ENCODE data around the gene ERBB3.
"Not testable (repeated sequence)": the region's sequence is repeated elsewhere in the genome, so short reads cannot be mapped to it uniquely, and the experiment has no call there.

Gene ERBB3

GRCh38 chr12:56079723-56080555, at the start of gene ERBB3:
ERBB3 (plus strand) TSS chr12:56080165; CDS start chr12:56080301, 136 bp downstream.
- peak; percentile 58 for DNase-seq (ENCODE audit: low spot score)

GRCh38 chr12:56031987-56032386, 48.0 kb upstream of the ERBB3 start:
- DNase-seq (ENCODE audit: low spot score), result no peak

GRCh38 chr12:56034586-56035332, 45.2 kb upstream of the ERBB3 start:
- no peak for DNase-seq (ENCODE audit: low spot score)

GRCh38 chr12:56037161-56037560, 42.8 kb upstream of the ERBB3 start:
- no peak for DNase-seq (ENCODE audit: low spot score)

DNA sequence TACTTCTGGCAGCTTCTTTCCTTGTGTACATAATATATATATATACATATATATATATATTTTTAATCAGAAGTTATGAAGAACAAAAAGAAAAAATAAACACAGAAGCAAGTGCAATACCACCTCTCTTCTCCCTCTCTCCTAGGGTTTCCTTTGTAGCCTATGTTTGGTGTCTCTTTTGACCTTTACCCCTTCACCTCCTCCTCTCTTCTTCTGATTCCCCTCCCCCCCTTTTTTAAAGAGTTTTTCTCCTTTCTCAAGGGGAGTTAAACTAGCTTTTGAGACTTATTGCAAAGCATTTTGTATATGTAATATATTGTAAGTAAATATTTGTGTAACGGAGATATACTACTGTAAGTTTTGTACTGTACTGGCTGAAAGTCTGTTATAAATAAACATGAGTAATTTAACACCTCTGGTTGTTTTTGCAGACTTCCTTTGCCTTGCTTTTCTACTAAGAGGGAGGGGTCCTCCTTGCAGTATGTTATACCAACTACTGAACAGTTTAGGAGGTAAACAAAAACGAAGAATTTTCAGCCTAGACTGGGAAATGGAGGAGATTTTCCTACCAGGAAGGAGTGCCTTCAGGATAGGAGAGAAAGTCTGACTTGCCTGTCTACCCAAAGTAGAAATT, 41.8 kb upstream of the ERBB3 start:
- no peak for DNase-seq (ENCODE audit: low spot score)

DNA sequence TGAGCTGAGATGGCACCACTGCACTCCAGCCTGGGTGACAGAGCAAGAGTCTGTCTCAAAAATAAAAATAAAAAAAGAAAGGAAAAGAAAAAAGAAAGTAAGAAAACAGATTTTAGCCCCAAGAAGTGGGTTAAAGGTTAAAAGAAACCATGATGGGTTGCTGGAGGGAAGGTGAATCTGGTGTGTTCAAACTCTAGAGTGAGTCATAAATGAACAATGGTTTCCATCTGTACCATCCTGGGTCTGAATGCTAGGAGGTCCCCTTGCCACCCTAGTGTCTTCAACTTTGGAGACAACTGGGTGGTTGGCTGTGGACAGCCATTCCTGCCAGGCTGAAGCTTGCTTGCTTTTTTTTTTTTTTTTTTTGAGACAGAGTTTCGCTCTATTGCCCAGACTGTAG, 39.8 kb upstream of the ERBB3 start:
- no peak for DNase-seq (ENCODE audit: low spot score)

DNA sequence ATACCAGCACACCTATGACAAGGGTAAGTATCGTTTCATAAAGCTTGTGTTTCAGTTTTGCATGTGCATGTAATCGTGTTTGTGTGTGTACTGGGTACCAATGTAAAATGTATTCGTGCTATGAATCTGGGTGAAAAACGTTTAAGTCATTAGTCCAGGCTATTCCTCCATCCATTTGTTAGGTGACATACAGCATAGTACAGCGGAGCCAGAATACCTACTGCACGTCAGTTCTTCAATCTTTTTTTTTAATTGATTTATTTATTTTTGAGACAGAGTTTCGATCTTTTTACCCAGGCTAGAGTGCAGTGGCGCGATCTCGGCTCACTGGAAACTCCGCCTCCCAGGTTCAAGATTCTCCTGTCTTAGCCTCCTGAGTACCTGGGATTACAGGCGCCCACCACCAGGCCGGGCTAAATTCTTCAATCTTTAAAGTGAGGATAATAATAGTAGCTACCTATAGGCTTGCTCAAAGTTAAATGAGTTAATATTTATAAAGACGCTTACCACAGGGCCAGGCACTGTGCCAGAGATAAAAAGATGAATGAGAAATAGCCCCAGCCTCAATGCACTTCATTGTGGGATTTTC, 38.9 kb upstream of the ERBB3 start:
- no peak for DNase-seq (ENCODE audit: low spot score)

- DNase-seq (ENCODE audit: low spot score), result peak; percentile 99
Measured at GRCh38 chr12:56041552-56042429, 38.2 kb upstream of the ERBB3 start, which contains the start of gene RPS26. RPS26 (plus strand) TSS chr12:56041918; CDS start chr12:56042167, 249 bp downstream.

DNA sequence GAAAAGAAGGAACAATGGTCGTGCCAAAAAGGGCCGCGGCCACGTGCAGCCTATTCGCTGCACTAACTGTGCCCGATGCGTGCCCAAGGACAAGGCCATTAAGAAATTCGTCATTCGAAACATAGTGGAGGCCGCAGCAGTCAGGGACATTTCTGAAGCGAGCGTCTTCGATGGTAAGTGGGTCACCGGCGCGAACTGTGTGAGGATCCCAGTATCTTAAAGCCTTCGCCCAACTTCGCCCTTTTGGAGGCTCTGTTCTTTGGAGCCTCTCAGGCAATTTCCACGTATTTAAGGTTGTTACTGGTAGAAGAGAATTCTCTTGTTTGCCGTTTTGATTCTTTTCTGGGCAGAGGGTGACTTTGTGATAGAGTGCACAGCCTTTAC, 37.5 kb upstream of the ERBB3 start:
- not testable (repeated sequence) for DNase-seq (ENCODE audit: low spot score)

DNA sequence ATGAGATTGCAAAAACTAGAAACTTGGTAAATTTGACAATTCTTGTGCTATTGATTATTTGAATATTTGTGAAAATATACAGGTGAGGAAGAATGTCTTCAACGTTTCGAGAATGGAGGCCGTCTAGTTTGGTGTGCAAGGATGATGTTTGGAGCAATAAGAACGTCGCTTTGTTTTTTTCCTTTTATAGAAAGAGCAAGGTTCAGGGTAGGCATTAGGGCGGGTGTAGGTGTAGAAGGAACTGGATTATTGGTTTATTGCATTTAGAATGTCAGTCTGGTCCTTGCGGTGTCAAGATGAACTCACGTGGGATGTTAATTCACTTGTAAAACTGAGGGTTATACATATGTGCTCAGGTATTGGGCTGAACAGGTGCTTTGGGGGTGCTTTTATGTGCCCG, 37.1 kb upstream of the ERBB3 start:
- DNase-seq (ENCODE audit: low spot score), result no peak

DNA sequence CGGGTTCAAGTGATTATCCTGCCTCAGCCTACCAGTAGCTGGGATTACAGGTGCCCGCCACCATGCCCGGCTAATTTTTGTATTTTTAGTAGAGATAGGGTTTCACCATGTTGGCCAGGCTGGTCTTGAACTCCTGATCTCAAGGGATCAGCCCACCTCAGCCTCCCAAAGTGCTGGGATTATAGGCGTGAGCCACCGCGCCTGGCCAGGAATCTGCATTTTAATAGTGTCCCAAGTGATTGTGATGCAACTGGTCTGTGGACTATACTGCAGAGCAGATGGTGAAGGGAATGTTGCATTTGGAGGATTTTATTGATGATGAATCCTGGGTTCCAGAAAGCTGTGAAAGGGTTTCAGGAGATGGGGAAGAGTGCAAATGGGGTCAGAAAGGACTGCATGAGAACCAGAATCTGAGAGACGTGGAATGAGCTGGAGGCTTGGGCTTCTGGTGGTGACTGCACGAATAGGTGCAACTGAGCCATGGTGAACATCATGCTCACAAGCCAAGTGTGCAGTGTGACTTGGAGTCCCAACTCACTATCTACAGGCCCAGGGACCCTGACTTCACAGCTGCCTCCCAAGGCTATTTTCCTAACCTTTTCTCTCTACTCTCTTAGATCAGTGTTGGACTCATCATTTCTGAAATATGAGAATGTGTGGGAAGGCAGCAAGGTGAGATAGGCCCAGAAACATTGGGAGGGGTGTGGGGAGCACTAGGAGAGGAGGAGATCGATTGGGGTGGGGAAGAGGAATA, 33.8 kb upstream of the ERBB3 start:
- peak; percentile 50 for DNase-seq (ENCODE audit: low spot score)

GRCh38 chr12:56053407-56053893, 26.5 kb upstream of the ERBB3 start:
- DNase-seq (ENCODE audit: low spot score), result no peak

- not testable (repeated sequence) for DNase-seq (ENCODE audit: low spot score)
Measured at GRCh38 chr12:56059964-56060363, 20.0 kb upstream of the ERBB3 start.

- DNase-seq (ENCODE audit: low spot score), result no peak
Measured at GRCh38 chr12:56061982-56062381, 18.0 kb upstream of the ERBB3 start.

GRCh38 chr12:56062996-56063395, 17.0 kb upstream of the ERBB3 start:
- DNase-seq (ENCODE audit: low spot score), result no peak

GRCh38 chr12:56071648-56072047, 8.3 kb upstream of the ERBB3 start:
- DNase-seq (ENCODE audit: low spot score), result no peak

GRCh38 chr12:56074396-56074795, 5.6 kb upstream of the ERBB3 start:
- DNase-seq (ENCODE audit: low spot score), result no peak

DNA sequence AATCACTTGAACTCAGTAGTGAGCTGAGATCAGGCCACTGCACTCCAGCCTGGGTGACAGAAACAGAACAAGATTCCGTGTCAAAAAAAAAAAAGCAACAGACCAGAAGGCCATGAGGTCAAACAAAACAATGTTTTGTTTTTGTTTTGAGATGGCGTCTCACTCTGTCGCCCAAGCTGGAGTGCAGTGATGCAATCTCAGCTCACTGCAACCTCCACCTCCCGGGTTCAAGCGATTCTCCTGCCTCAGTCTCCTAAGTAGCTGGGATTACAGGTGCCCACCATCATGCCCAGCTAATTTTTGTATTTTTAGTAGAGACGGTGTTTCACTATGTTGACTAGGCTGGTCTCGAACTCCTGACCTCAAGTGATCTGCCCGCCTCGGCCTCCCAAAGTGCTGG, 2.0 kb upstream of the ERBB3 start:
- not testable (repeated sequence) for DNase-seq (ENCODE audit: low spot score)

DNA sequence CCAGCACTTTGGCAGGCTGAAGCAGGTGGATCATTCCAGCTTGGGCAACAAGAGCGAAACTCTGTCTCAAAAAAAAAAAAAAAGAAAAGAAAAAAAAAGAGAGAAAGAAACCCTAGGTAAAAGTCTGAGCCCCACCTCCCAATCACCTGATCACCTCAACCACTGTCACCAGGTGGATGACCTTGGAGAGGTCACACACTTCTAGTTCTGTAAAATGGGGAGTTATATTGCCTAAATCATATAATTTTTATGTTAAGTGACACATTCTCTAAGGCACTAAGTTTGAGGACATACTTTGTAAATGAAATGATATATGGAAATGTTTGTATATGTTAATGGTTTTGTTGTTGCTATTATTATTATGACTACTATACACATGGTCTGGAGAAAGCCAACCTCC, 1.5 kb upstream of the ERBB3 start:
- no peak for DNase-seq (ENCODE audit: low spot score)
